HepG2 (cell line): ENCODE data around the gene PLET1. TPM values are rescaled to one million over a fixed set of nuclear protein-coding genes. Genes with fewer than 3 reads are reported as not detected.

Experiments
- ATAC-seq: fragments of 200-7000 bp; cut with Tn5 transposase; 3 replicates; pipeline ENCODE4 v1.9.1; 2020; ENCODE audit warnings: mild to moderate bottlenecking, moderate library complexity
- BruUV-seq: library from RNA; stranded (reverse); fragments of 400-500 nt; replicated peaks from 2 replicates; lab custom pipeline; 2021; lab: Mats Ljungman, UMichigan
- CTCF ChIA-PET: fragments of 300-600 bp; formaldehyde crosslinking; extraction: SDS; loops from one replicate; lab custom pipeline; 2021; ENCODE audit warnings: low total read pairs, inconsistent platforms, low intra/inter-chr PET ratio; lab: Yijun Ruan, JAX
- POLR2A ChIA-PET: fragments of 350-600 bp; sonication (Branson Sonifier 250); formaldehyde crosslinking; loops from one replicate; lab custom pipeline; 2020; ENCODE audit warnings: antibody characterized with exemption, inconsistent platforms; lab: Yijun Ruan, JAX
- DNase-seq: peaks from one replicate; pipeline ENCODE4 v3.0.0-alpha.2; 2015; ENCODE audit warnings: low spot score
- FAIRE-seq: peaks from 3 replicates; lab custom pipeline; 2011; peaks lifted over from hg19 to GRCh38; lab: Jason Lieb, UNC
- H2AFZ ChIP-seq: one replicate; pipeline ENCODE4 v1.6.1; 2011; ENCODE audit warnings: low read length, inconsistent platforms
- H3K27ac ChIP-seq: fragments of 300-600 bp; 3 replicates; pipeline ENCODE4 v1.8.0; 2011; ENCODE audit warnings: mixed run types, mild to moderate bottlenecking, mixed read lengths, low read length, inconsistent platforms; ENCODE audit not compliant: insufficient read depth; ENCODE audit errors: extremely low read length
- H3K27me3 ChIP-seq, 2 experiments: fragments of 200-600 bp in 1 of 2; 2 replicates in 1 of 2; 3 replicates in 1 of 2; pipeline versions ENCODE4 v1.6.0 to v1.8.0; 2011; ENCODE audit warnings: low read length in 2 of 2, mild to moderate bottlenecking in 2 of 2, moderate library complexity in 2 of 2, inconsistent platforms in 1 of 2; ENCODE audit not compliant: insufficient read depth in 2 of 2, control insufficient read depth in 1 of 2
- H3K36me3 ChIP-seq, 2 experiments: fragments of 200-600 bp in 1 of 2; replicated peaks in 1 of 2; 2 replicates in 1 of 2; 3 replicates in 1 of 2; pipeline versions ENCODE4 v1.5.1 to v1.8.0; 2011; ENCODE audit warnings: low read length in 2 of 2, inconsistent platforms in 1 of 2; ENCODE audit not compliant: insufficient read depth in 2 of 2, control insufficient read depth in 1 of 2
- H3K4me1 ChIP-seq: 2 replicates; pipeline ENCODE4 v1.5.1; 2012; ENCODE audit warnings: low read length, inconsistent platforms; ENCODE audit not compliant: insufficient read depth
- H3K4me2 ChIP-seq: 2 replicates; pipeline ENCODE4 v1.6.0; 2011; ENCODE audit warnings: low read depth, low read length, inconsistent platforms
- H3K4me3 ChIP-seq, 3 experiments: fragments of 200-600 bp in 1 of 3; sonication (generic), shearing (Covaris generic) in 1 of 3; replicated peaks in 1 of 3; 2 replicates each; pipeline ENCODE4 v1.5.1; 2011 to 2016; ENCODE audit warnings: low read length in 3 of 3, inconsistent platforms in 2 of 3, low read depth in 2 of 3, mild to moderate bottlenecking in 2 of 3, control low read depth in 1 of 3, mixed read lengths in 1 of 3; ENCODE audit not compliant: insufficient read depth in 1 of 3
- H3K79me2 ChIP-seq: one replicate; pipeline ENCODE4 v1.6.1; 2011; ENCODE audit warnings: low read length, inconsistent platforms; ENCODE audit not compliant: insufficient read depth
- H3K9ac ChIP-seq: 2 replicates; pipeline ENCODE4 v1.6.0; 2011; ENCODE audit warnings: mild to moderate bottlenecking, low read depth, low read length, inconsistent platforms; ENCODE audit not compliant: insufficient read depth
- H3K9me3 ChIP-seq: 2 replicates; pipeline ENCODE4 v1.5.1; 2012; ENCODE audit warnings: mild to moderate bottlenecking, low read length
- H4K20me1 ChIP-seq: 2 replicates; pipeline ENCODE4 v1.6.0; 2011; ENCODE audit warnings: inconsistent platforms, mild to moderate bottlenecking, low read length, moderate library complexity; ENCODE audit not compliant: insufficient read depth
- DBP ChIP-seq: sonication (generic); formaldehyde crosslinking; IDR thresholded peaks from 2 replicates; pipeline ENCODE4 v1.4.0; 2020; ENCODE audit warnings: missing genetic modification reagents; ENCODE audit errors: not compliant biosample characterization
- EHMT2 ChIP-seq: fragments of 200-600 bp; sonication (generic); IDR thresholded peaks from 2 replicates; pipeline ENCODE4 v1.7.0; 2017; ENCODE audit warnings: antibody characterized with exemption, low read depth, low read length, borderline replicate concordance
- FOXK1 ChIP-seq: sonication (generic); formaldehyde crosslinking; IDR thresholded peaks from 2 replicates; pipeline ENCODE4 v1.4.0; 2020; ENCODE audit warnings: low read depth, missing genetic modification reagents, borderline replicate concordance
- HBP1 ChIP-seq: IDR thresholded peaks from 2 replicates; pipeline ENCODE4 v1.6.1; 2016; ENCODE audit warnings: low read depth, control low read depth
- HHEX ChIP-seq: IDR thresholded peaks from 2 replicates; pipeline ENCODE4 v1.6.1; 2016; ENCODE audit warnings: control low read depth
- MAFF ChIP-seq: IDR thresholded peaks from 2 replicates; pipeline ENCODE4 v1.6.1; 2011; ENCODE audit warnings: low read depth, low read length, improper control_type of control experiment
- MAFK ChIP-seq, 2 experiments: IDR thresholded peaks in 1 of 2; conservative IDR thresholded peaks in 1 of 2; 2 replicates each; pipeline ENCODE4 v1.6.1; 2011; ENCODE audit warnings: improper control_type of control experiment in 2 of 2, low read length in 2 of 2
- MLLT10 ChIP-seq: sonication (generic); formaldehyde crosslinking; IDR thresholded peaks from 2 replicates; pipeline ENCODE4 v1.4.0; 2020; ENCODE audit warnings: missing genetic modification reagents
- NFE2L1 ChIP-seq: sonication (generic); formaldehyde crosslinking; IDR thresholded peaks from 2 replicates; pipeline ENCODE4 v1.4.0; 2020; ENCODE audit warnings: missing genetic modification reagents, mild to moderate bottlenecking, borderline replicate concordance
- NFE2L2 ChIP-seq: fragments of 150-350 bp; IDR thresholded peaks from 2 replicates; pipeline ENCODE4 v1.6.1; 2014; ENCODE audit warnings: low read length
- ZBTB42 ChIP-seq: sonication (generic); formaldehyde crosslinking; IDR thresholded peaks from 2 replicates; pipeline ENCODE4 v1.5.0; 2020; ENCODE audit warnings: mild to moderate bottlenecking, missing genetic modification reagents
- ZBTB7B ChIP-seq: sonication (generic); formaldehyde crosslinking; IDR thresholded peaks from 2 replicates; pipeline ENCODE4 v1.4.0; 2020; ENCODE audit warnings: missing genetic modification reagents
- ZFP82 ChIP-seq: sonication (generic); formaldehyde crosslinking; IDR thresholded peaks from 2 replicates; pipeline ENCODE4 v1.5.1; 2020; ENCODE audit warnings: mild to moderate bottlenecking, missing genetic modification reagents, borderline replicate concordance
- ZNF530 ChIP-seq: sonication (generic); formaldehyde crosslinking; IDR thresholded peaks from 2 replicates; pipeline ENCODE4 v1.5.0; 2020; ENCODE audit warnings: low read depth, mild to moderate bottlenecking, missing genetic modification reagents
- ZNF703 ChIP-seq: sonication (generic); formaldehyde crosslinking; IDR thresholded peaks from 2 replicates; pipeline ENCODE4 v1.5.1; 2020; ENCODE audit warnings: missing genetic modification reagents, mild to moderate bottlenecking, moderate library complexity, borderline replicate concordance
- WGBS: methylation state at CpG from one replicate; pipeline ENCODE4 v1.1.6; 2017; ENCODE audit warnings: low lambda C conversion rate; 5-methylcytosine and 5-hydroxymethylcytosine counted together
- in situ Hi-C: cut with HindIII; loops from 2 replicates; pipeline ENCODE4 v1.10.0; 2017; ENCODE audit warnings: low pct_unique_long_range_greater_than_20kb; ENCODE audit not compliant: extremely low pct_ligation_motif_present
- intact Hi-C: fragments of 100-400 bp; cut with micrococcal nuclease; formaldehyde crosslinking; loops from one replicate; pipeline ENCODE4 v1.10.0; 2022; ENCODE audit not compliant: unreplicated experiment
- polyA plus RNA-seq, 8 experiments: library from polyadenylated mRNA; depleted of rRNA in 3 of 8; stranded (reverse) in 7 of 8; unstranded in 1 of 8; fragments of >200 nt; fragmentation: Illumina TruSeq in 4 of 8; extraction: Trizol in 4 of 8; gene quantifications; 2 replicates each; pipeline versions ENCODE4 v1.2.1 to v1.2.3, GENCODE V29; 2011 to 2016; ENCODE audit warnings: low read depth in 4 of 8, missing spikeins in 1 of 8, mixed read lengths in 1 of 8; ENCODE audit not compliant: insufficient read depth in 1 of 8
- total RNA-seq, 5 experiments: library from RNA; depleted of rRNA; stranded (reverse); fragments of >200 nt; fragmentation: Illumina TruSeq; extraction: Trizol; gene quantifications; 2 replicates each; pipeline ENCODE4 v1.2.3, GENCODE V29; 2016; ENCODE audit warnings: low read depth in 1 of 5
- TF ChIP-seq, protein P1 (sequence below): sonication (generic); formaldehyde crosslinking; IDR thresholded peaks from 2 replicates; pipeline ENCODE4 v1.5.0; 2020; ENCODE audit warnings: mild to moderate bottlenecking, low read depth, missing genetic modification reagents, borderline replicate concordance
- TF ChIP-seq, protein P2 (sequence below): sonication (generic); formaldehyde crosslinking; conservative IDR thresholded peaks from 2 replicates; pipeline ENCODE4 v1.4.0; 2020; ENCODE audit warnings: mild to moderate bottlenecking, missing genetic modification reagents, moderate library complexity

PLET1 gene
- total and polyA plus RNA-seq, 2 of the 13 experiments (the other 11 are each of a cell fraction or from before 2014, with no cell fraction given): not detected

- FAIRE-seq (no peak), DNase-seq (no peak), ATAC-seq (no peak)
- Histone ChIP-seq H4K20me1 (no peaks in the 10 kb centered on the region), H3K4me2 (no peak overlapping the region; the same call in 1 of the 2 replicates), H3K27ac (no peak overlapping the region), H3K27me3 (no peaks in the 10 kb centered on the region), H2AFZ (no peak overlapping the region), H3K36me3 (no peaks in the 10 kb centered on the region), H3K4me3 (no peak overlapping the region), H3K9me3 (no peaks in the 10 kb centered on the region), H3K4me1 (peaks cover 10% of the 10 kb centered on the region), H3K79me2 (no peaks in the 10 kb centered on the region), H3K9ac (no peak overlapping the region)
- ChIA-PET POLR2A (no interaction called here), CTCF (no interaction called here)
- in situ Hi-C loops: no loop called here
- no peak for TF ChIP-seq ZFP82 (CRISPR knock-in tag)
- no peak for TF ChIP-seq HBP1 (CRISPR knock-in tag)
- TF ChIP-seq MLLT10 (CRISPR knock-in tag): no peak
- TF ChIP-seq NFE2L2: peak; percentile 94
- TF ChIP-seq, protein P1, sequence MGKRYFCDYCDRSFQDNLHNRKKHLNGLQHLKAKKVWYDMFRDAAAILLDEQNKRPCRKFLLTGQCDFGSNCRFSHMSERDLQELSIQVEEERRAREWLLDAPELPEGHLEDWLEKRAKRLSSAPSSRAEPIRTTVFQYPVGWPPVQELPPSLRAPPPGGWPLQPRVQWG: no peak
- no peak for TF ChIP-seq EHMT2
- TF ChIP-seq ZBTB7B (CRISPR knock-in tag): no peak
- no peak for TF ChIP-seq ZNF530 (CRISPR knock-in tag)
- peak; percentile 37; the same call in 1 of the 2 replicates for TF ChIP-seq MAFF
- TF ChIP-seq MAFK (conservative IDR thresholded peaks at IDR 0.05 in 1 of 2, IDR thresholded peaks at IDR 0.05 in 1 of 2; ENCODE audit: low read length in 2 of 2): peak; percentile 60 to 67
- TF ChIP-seq NFE2L1 (CRISPR knock-in tag): no peak
- no peak for TF ChIP-seq ZNF703
- no peak for TF ChIP-seq ZBTB42 (CRISPR knock-in tag)
- no peak for TF ChIP-seq DBP (CRISPR knock-in tag)
- TF ChIP-seq, protein P2, sequence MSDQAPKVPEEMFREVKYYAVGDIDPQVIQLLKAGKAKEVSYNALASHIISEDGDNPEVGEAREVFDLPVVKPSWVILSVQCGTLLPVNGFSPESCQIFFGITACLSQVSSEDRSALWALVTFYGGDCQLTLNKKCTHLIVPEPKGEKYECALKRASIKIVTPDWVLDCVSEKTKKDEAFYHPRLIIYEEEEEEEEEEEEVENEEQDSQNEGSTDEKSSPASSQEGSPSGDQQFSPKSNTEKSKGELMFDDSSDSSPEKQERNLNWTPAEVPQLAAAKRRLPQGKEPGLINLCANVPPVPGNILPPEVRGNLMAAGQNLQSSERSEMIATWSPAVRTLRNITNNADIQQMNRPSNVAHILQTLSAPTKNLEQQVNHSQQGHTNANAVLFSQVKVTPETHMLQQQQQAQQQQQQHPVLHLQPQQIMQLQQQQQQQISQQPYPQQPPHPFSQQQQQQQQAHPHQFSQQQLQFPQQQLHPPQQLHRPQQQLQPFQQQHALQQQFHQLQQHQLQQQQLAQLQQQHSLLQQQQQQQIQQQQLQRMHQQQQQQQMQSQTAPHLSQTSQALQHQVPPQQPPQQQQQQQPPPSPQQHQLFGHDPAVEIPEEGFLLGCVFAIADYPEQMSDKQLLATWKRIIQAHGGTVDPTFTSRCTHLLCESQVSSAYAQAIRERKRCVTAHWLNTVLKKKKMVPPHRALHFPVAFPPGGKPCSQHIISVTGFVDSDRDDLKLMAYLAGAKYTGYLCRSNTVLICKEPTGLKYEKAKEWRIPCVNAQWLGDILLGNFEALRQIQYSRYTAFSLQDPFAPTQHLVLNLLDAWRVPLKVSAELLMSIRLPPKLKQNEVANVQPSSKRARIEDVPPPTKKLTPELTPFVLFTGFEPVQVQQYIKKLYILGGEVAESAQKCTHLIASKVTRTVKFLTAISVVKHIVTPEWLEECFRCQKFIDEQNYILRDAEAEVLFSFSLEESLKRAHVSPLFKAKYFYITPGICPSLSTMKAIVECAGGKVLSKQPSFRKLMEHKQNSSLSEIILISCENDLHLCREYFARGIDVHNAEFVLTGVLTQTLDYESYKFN (CRISPR knock-in tag): no peak
- TF ChIP-seq FOXK1 (CRISPR knock-in tag): no peak
- TF ChIP-seq HHEX (CRISPR knock-in tag): no peak
- 38% methylated on average over 5 of the region's 5 CpGs for WGBS
- intact Hi-C loops: no loop called here
- BruUV-seq: no TSS peak
Observed at GRCh38 chr11:112302226-112302868, 41.7 kb upstream of the PLET1 start.
